ENCODE results near the gene COLGALT1.

The COLGALT1 gene

GRCh38 chr19:17615889-17616685 lies 60.6 kb downstream of the COLGALT1 start:
- H3K4me3 ChIP-seq = peak overlapping the region in 1 of 7 experiments; percentile 21
- peak overlapping the region in 2 of 21 experiments; percentile 0 to 15 for H3K27ac ChIP-seq

- H3K27ac ChIP-seq = peak overlapping the region in 2 of 21 experiments; percentile 0 to 15
- peak overlapping the region in 1 of 7 experiments; percentile 21 for H3K4me3 ChIP-seq
Measured at GRCh38 chr19:17616686-17616960, 61.2 kb downstream of the COLGALT1 start.

- peak overlapping the region in 2 of 21 experiments; percentile 0 to 15 for H3K27ac ChIP-seq
Measured at GRCh38 chr19:17616961-17617806, 61.7 kb downstream of the COLGALT1 start.

GRCh38 chr19:17617807-17618192 lies 62.4 kb downstream of the COLGALT1 start:
- no peak overlapping the region for H3K27ac ChIP-seq
- H3K4me3 ChIP-seq = no peak overlapping the region

More at GRCh38 chr19:17616961-17617806, 61.7 kb downstream of the COLGALT1 start:
- H3K4me3 ChIP-seq = peak overlapping the region in 1 of 7 experiments; percentile 21

- no peak overlapping the region for H3K4me3 ChIP-seq
- no peak overlapping the region for H3K27ac ChIP-seq
Measured at GRCh38 chr19:17618281-17618903, 62.9 kb downstream of the COLGALT1 start.

- Histone ChIP-seq H3K4me3 (no peak overlapping the region), H3K27ac (no peak overlapping the region)
Measured at GRCh38 chr19:17618936-17619335, 63.5 kb downstream of the COLGALT1 start.

- H3K27ac ChIP-seq = no peak overlapping the region
- H3K4me3 ChIP-seq = no peak overlapping the region
Measured at GRCh38 chr19:17620696-17621095, 65.2 kb downstream of the COLGALT1 start.

- no peak overlapping the region for H3K4me3 ChIP-seq
- no peak overlapping the region for H3K27ac ChIP-seq
Measured at GRCh38 chr19:17623224-17623935, 67.9 kb downstream of the COLGALT1 start.

- Histone ChIP-seq H3K4me3 (no peak overlapping the region), H3K27ac (no peak overlapping the region)
Measured at GRCh38 chr19:17624314-17624991, 69.0 kb downstream of the COLGALT1 start.

GRCh38 chr19:17625043-17625442 lies 69.6 kb downstream of the COLGALT1 start:
- Histone ChIP-seq H3K27ac (no peak overlapping the region), H3K4me3 (no peak overlapping the region)

GRCh38 chr19:17625980-17626379 lies 70.5 kb downstream of the COLGALT1 start:
- H3K4me3 ChIP-seq = no peak overlapping the region
- H3K27ac ChIP-seq = no peak overlapping the region

GRCh38 chr19:17626456-17627015 lies 71.1 kb downstream of the COLGALT1 start:
- no peak overlapping the region for H3K27ac ChIP-seq
- H3K4me3 ChIP-seq = no peak overlapping the region

GRCh38 chr19:17627161-17627560 lies 71.7 kb downstream of the COLGALT1 start:
- Histone ChIP-seq H3K4me3 (no peak overlapping the region), H3K27ac (no peak overlapping the region)

- H3K27ac ChIP-seq = no peak overlapping the region
- no peak overlapping the region for H3K4me3 ChIP-seq
Measured at GRCh38 chr19:17627921-17628320, 72.5 kb downstream of the COLGALT1 start.

GRCh38 chr19:17629760-17630159 lies 74.3 kb downstream of the COLGALT1 start:
- Histone ChIP-seq H3K4me3 (no peak overlapping the region), H3K27ac (no peak overlapping the region)

GRCh38 chr19:17632577-17632976 lies 77.1 kb downstream of the COLGALT1 start:
- Histone ChIP-seq H3K4me3 (no peak overlapping the region), H3K27ac (no peak overlapping the region)

Data from skin epidermis (tissue), 12 donors.